ENCODE measurements around the gene SLC38A7. TPM values are rescaled to one million over a fixed set of nuclear protein-coding genes. Genes with fewer than 3 reads are reported as not detected.

Gene SLC38A7
- total and polyA plus RNA-seq, 2 of the 13 experiments (the other 11 are each of a cell fraction or from before 2014, with no cell fraction given), result 13.2 to 14.1 TPM

DNA sequence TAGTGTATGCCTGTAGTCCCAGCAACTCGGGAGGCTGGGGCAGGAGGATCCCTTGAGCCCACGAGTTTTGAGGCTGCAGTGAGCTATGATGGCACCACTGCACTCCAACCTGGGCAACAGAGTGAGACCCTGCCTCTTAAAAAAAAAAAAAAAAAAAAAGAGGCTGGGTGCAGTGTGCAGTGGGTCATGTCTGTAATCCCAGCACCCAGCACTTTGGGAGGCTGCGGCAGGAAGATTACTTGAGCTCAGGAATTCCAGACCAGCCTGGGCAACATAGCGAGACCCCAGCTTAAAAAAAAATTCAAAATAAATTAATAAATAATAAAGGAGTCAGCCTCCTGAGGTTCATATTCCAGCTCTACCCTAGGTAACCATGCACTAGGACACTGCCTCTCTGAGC is 45.3 kb downstream of the SLC38A7 start:
- no peaks in the 10 kb centered on the region for H3K79me2 ChIP-seq (ENCODE audit: insufficient read depth, low read length)
- no peak overlapping the region for H3K4me2 ChIP-seq (ENCODE audit: low read depth, low read length)
- no peak overlapping the region for H3K4me3 ChIP-seq (replicated peaks in 1 of 3; ENCODE audit: insufficient read depth in 1 of 3, low read depth in 2 of 3, low read length in 3 of 3)
- POLR2A ChIA-PET, result no interaction called here
- H3K4me1 ChIP-seq (ENCODE audit: insufficient read depth, low read length), result peaks cover 47% of the 10 kb centered on the region
- no peaks in the 10 kb centered on the region for H4K20me1 ChIP-seq (ENCODE audit: insufficient read depth, low read length)
- H3K27me3 ChIP-seq (ENCODE audit: control insufficient read depth in 1 of 2, insufficient read depth in 2 of 2, low read length in 2 of 2), result no peaks in the 10 kb centered on the region; a peak in 1 of 5 replicates
- in situ Hi-C loops (cut with HindIII; ENCODE audit: extremely low pct_ligation_motif_present, low pct_unique_long_range_greater_than_20kb) (loop anchor here (10.0 kb wide), 2 partner anchors 124 to 304 kb away; partner anchors contain the start of gene SETD6), intact Hi-C loops (cut with micrococcal nuclease; ENCODE audit: unreplicated experiment) (loop anchor here (5.0 kb wide), 2 partner anchors 67 to 302 kb away; no protein-coding TSS in a partner anchor)
- BruUV-seq (replicated peaks), result no TSS peak
- ATAC-seq (no peak), DNase-seq (ENCODE audit: low spot score) (no peak), FAIRE-seq (no peak)
- CTCF ChIA-PET (ENCODE audit: low intra/inter-chr PET ratio, low total read pairs), result no interaction called here
- H3K9ac ChIP-seq (ENCODE audit: insufficient read depth, low read depth, low read length), result no peak overlapping the region
- H3K36me3 ChIP-seq (replicated peaks in 1 of 2; ENCODE audit: control insufficient read depth in 1 of 2, insufficient read depth in 2 of 2, low read length in 2 of 2), result no peaks in the 10 kb centered on the region
- no peaks in the 10 kb centered on the region for H3K9me3 ChIP-seq (ENCODE audit: low read length)
- H3K27ac ChIP-seq (ENCODE audit: extremely low read length, insufficient read depth, low read length), result no peak overlapping the region
- H2AFZ ChIP-seq (ENCODE audit: low read length), result no peak overlapping the region
- 32% methylated on average over 4 of the region's 4 CpGs for WGBS (ENCODE audit: low lambda C conversion rate)
- TF ChIP-seq, protein P1, sequence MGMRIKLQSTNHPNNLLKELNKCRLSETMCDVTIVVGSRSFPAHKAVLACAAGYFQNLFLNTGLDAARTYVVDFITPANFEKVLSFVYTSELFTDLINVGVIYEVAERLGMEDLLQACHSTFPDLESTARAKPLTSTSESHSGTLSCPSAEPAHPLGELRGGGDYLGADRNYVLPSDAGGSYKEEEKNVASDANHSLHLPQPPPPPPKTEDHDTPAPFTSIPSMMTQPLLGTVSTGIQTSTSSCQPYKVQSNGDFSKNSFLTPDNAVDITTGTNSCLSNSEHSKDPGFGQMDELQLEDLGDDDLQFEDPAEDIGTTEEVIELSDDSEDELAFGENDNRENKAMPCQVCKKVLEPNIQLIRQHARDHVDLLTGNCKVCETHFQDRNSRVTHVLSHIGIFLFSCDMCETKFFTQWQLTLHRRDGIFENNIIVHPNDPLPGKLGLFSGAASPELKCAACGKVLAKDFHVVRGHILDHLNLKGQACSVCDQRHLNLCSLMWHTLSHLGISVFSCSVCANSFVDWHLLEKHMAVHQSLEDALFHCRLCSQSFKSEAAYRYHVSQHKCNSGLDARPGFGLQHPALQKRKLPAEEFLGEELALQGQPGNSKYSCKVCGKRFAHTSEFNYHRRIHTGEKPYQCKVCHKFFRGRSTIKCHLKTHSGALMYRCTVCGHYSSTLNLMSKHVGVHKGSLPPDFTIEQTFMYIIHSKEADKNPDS (CRISPR knock-in tag; IDR thresholded peaks at IDR 0.05), result no peak
- TF ChIP-seq RORA (CRISPR knock-in tag; IDR thresholded peaks at IDR 0.05), result no peak
- no peak for TF ChIP-seq RARA (CRISPR knock-in tag; IDR thresholded peaks at IDR 0.05)
- TF ChIP-seq ZNF557 (CRISPR knock-in tag; IDR thresholded peaks at IDR 0.05), result no peak
- TF ChIP-seq, protein P2, sequence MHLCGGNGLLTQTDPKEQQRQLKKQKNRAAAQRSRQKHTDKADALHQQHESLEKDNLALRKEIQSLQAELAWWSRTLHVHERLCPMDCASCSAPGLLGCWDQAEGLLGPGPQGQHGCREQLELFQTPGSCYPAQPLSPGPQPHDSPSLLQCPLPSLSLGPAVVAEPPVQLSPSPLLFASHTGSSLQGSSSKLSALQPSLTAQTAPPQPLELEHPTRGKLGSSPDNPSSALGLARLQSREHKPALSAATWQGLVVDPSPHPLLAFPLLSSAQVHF (CRISPR knock-in tag; IDR thresholded peaks at IDR 0.05), result no peak
- TF ChIP-seq, protein P3, sequence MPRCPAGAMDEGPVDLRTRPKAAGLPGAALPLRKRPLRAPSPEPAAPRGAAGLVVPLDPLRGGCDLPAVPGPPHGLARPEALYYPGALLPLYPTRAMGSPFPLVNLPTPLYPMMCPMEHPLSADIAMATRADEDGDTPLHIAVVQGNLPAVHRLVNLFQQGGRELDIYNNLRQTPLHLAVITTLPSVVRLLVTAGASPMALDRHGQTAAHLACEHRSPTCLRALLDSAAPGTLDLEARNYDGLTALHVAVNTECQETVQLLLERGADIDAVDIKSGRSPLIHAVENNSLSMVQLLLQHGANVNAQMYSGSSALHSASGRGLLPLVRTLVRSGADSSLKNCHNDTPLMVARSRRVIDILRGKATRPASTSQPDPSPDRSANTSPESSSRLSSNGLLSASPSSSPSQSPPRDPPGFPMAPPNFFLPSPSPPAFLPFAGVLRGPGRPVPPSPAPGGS (CRISPR knock-in tag; IDR thresholded peaks at IDR 0.05), result no peak
- TF ChIP-seq ZFP36L2 (CRISPR knock-in tag; IDR thresholded peaks at IDR 0.05), result no peak
- no peak for TF ChIP-seq TCF7L2 (IDR thresholded peaks at IDR 0.05; ENCODE audit: low read depth, low read length)
- TF ChIP-seq ZNF335 (CRISPR knock-in tag; IDR thresholded peaks at IDR 0.05), result no peak
- TF ChIP-seq, protein P4, sequence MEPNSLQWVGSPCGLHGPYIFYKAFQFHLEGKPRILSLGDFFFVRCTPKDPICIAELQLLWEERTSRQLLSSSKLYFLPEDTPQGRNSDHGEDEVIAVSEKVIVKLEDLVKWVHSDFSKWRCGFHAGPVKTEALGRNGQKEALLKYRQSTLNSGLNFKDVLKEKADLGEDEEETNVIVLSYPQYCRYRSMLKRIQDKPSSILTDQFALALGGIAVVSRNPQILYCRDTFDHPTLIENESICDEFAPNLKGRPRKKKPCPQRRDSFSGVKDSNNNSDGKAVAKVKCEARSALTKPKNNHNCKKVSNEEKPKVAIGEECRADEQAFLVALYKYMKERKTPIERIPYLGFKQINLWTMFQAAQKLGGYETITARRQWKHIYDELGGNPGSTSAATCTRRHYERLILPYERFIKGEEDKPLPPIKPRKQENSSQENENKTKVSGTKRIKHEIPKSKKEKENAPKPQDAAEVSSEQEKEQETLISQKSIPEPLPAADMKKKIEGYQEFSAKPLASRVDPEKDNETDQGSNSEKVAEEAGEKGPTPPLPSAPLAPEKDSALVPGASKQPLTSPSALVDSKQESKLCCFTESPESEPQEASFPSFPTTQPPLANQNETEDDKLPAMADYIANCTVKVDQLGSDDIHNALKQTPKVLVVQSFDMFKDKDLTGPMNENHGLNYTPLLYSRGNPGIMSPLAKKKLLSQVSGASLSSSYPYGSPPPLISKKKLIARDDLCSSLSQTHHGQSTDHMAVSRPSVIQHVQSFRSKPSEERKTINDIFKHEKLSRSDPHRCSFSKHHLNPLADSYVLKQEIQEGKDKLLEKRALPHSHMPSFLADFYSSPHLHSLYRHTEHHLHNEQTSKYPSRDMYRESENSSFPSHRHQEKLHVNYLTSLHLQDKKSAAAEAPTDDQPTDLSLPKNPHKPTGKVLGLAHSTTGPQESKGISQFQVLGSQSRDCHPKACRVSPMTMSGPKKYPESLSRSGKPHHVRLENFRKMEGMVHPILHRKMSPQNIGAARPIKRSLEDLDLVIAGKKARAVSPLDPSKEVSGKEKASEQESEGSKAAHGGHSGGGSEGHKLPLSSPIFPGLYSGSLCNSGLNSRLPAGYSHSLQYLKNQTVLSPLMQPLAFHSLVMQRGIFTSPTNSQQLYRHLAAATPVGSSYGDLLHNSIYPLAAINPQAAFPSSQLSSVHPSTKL (CRISPR knock-in tag; IDR thresholded peaks at IDR 0.05), result no peak
- no peak for TF ChIP-seq RXRB (CRISPR knock-in tag; IDR thresholded peaks at IDR 0.05; ENCODE audit: borderline replicate concordance)
- no peak for TF ChIP-seq ARID2 (CRISPR knock-in tag; IDR thresholded peaks at IDR 0.05; ENCODE audit: borderline replicate concordance)
- TF ChIP-seq DR1 (CRISPR knock-in tag; IDR thresholded peaks at IDR 0.05), result no peak
- no peak for TF ChIP-seq ZNF839 (CRISPR knock-in tag; IDR thresholded peaks at IDR 0.05; ENCODE audit: borderline replicate concordance)

Measured in HepG2 (cell line).